Endothelial cell of umbilical vein (primary cell): ENCODE measurements around the gene KCNQ2.

ENCODE experiments used
- CTCF ChIP-seq, 2 donors: IDR thresholded peaks; 1 replicate in 1 of 2; 2 replicates in 1 of 2; pipeline ENCODE4 v1.5.1; 2011; ENCODE audit warnings: low read length in 2 of 2, mild to moderate bottlenecking in 2 of 2, moderate library complexity in 2 of 2, control low read depth in 1 of 2, inconsistent platforms in 1 of 2, low read depth in 1 of 2; ENCODE audit not compliant: insufficient read depth in 1 of 2; ENCODE audit errors: extremely low read depth in 1 of 2
- POLR2A ChIP-seq: IDR thresholded peaks from 2 replicates; pipeline ENCODE4 v1.6.1; 2012; ENCODE audit warnings: low read depth, mild to moderate bottlenecking, control low read depth, low read length

GRCh38 chr20:63351326-63351700, 121.1 kb downstream of the KCNQ2 start:
- TF ChIP-seq CTCF (IDR thresholded peaks at IDR 0.05; ENCODE audit: extremely low read depth in 1 of 2, insufficient read depth in 1 of 2, low read depth in 1 of 2, low read length in 2 of 2) (no peak), POLR2A (no peak)
